HG02642 (cell line): ENCODE results near the gene FUT1.

Experiments used
- ATAC-seq: cut with Tn5 transposase; IDR thresholded peaks from one replicate; pipeline ENCODE4 v1.9.1; 2021; ENCODE audit warnings: mild to moderate bottlenecking; ENCODE audit not compliant: unreplicated experiment, poor library complexity

FUT1 gene

DNA sequence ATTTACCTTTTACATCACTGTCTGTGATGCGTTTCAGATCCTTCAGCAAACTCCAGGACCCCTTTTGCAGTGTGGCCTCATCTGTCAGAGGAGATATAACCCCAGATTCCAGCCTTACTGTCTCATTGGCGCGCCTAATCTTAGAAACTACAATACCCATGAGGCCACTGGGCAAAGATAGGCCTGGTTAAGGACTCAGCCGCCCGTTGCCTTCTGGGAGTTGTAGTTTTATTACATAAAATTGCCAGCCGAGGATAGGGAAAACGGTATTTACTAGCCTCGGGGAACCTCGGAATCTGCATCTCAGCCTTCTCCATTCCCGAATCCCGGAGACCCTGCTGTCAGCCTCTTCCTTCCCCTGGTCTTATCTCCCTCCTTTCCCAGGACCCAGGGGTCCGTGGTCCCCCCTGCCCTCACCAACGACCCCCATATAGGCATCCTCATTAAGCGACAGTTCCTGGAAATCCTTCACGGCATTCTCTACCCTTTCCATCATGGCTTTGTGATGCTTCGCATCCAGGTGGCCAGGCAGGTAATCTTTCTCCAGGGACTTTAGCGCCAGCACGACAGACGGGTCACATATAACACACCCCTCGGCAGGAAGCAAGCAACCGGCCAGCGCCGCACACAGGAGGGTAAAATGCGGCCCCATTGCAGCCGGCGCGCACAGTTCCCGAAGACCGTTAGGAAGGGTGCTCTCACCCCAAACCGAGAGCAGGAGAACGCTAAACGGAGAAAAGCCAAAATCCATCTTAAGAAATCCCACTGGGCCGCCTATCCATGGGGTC is 7.0 kb downstream of the FUT1 start:
- ATAC-seq = no peak

GRCh38 chr19:48742096-48742495 is 10.3 kb downstream of the FUT1 start:
- no peak for ATAC-seq

GRCh38 chr19:48741129-48741999 is 11.1 kb downstream of the FUT1 start:
- no peak for ATAC-seq

GRCh38 chr19:48740164-48740972 is 12.1 kb downstream of the FUT1 start, which contains the start of gene RASIP1:
RASIP1 (minus strand) TSS chr19:48740610; CDS start chr19:48740282, 328 bp downstream.
- no peak for ATAC-seq

GRCh38 chr19:48739404-48740163 is 12.9 kb downstream of the FUT1 start:
- no peak for ATAC-seq

DNA sequence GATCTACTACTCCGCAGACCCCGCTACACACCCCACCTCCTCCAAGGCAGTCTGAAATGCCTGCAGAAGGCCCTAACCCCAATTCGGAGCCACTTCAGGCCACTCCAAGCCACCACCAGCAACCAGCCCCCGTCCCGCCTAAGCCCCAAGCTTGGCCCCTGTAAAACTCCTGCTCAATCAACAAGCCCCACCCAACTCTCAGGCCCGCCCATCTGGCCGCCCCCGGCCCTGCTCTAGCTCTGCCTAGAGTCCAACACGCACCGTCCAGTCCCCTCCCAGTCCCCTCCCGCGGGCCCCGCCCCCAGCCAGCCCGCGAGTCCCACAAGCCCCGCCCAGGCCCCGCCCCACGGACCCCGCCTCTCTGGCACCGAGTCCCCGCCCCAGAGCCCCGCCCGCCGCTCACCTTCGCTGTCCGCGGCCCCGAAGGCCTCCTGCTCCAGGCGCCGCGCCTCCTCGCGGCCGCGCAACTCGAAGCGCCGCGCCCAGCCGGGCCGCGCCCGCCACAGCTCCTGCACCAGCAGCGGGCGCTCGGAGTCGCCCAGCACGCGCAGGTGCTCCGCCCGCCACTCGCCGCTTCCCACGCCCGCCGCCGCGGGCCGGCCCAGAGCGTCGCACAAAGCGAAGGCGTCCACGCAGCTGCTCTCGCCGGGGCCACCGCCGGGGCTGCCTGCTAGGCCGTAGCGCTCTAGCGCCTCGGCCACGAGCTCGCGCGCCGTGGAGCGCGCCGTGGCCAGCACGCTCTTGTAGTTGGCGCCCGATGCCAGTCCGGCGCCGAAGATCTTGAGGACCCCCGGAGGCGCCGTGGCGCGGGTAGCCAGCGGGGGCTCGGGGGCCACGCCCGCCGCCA is 13.7 kb downstream of the FUT1 start:
- peak; percentile 76 for ATAC-seq

DNA sequence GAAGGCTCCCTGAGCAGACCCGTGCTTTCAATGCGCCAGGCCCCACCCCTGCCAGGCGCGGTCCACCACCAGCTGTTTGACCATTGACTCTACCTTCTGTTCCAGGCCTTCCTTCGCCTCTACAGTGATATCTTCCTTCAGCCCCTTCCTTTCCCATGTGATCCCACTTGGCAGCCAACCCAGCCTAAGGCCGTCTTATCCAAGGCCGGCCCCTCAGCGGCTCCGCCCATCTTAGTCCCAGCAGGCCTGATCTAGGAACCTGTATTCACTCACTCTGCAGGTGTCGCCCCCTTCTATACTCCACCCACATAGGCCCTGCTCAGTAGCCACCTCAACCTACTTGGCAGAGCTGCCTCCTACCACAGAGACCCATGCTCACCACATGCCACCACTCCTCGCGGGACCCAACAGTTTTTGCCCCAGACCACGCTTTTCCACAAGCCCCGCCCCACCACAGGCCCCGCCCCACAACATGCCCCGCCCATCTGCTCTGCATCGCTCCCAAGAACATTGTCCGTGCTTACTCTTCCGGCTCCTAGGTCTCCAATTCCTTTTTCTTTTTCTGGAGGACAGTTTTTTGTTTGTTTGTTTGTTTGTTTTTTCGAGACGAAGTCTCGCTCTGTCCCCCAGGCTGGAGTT is 15.0 kb downstream of the FUT1 start:
- ATAC-seq = no peak

GRCh38 chr19:48735031-48735615 is 17.3 kb downstream of the FUT1 start:
- no peak for ATAC-seq

- no peak for ATAC-seq
Measured at GRCh38 chr19:48734625-48735024, 17.8 kb downstream of the FUT1 start.

- ATAC-seq = no peak
Measured at GRCh38 chr19:48731452-48731851, 21.0 kb downstream of the FUT1 start.

DNA sequence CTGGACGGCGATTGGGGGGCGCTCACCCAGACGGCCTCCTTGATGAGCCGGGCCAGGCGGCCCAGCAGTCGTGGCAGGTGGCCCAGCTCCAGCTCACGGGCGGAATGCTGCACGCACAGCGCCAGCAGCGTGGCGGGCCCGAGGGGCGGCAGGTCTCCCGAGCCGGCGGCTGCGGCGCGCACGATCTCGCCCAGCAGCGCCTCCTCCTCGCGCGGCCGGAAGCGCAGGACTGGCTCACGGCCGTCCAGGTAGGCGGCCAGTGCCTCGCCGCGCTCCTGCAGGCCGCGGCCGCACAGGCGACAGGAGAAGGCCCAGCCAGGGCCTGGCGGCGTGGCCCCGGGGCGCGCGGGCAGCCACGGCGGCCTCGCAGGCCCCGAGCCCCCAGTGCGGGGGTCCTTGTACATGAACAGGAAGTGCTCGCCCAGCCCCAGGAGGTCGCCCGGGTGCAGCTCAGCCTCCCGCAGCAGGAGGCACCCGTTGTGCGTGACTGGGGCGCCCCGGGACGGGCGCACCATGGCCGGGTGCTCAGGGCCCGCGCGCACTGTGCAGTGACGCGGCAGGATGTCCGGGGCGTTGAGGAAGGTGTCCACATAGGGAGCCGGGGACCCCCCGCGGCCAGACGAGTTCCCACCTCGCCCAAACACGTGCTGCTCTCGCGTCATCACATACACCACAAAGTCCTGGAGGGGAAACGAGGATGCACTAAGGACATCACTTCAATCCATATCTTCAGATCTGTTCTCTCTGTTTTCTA is 23.4 kb downstream of the FUT1 start:
- ATAC-seq = no peak

DNA sequence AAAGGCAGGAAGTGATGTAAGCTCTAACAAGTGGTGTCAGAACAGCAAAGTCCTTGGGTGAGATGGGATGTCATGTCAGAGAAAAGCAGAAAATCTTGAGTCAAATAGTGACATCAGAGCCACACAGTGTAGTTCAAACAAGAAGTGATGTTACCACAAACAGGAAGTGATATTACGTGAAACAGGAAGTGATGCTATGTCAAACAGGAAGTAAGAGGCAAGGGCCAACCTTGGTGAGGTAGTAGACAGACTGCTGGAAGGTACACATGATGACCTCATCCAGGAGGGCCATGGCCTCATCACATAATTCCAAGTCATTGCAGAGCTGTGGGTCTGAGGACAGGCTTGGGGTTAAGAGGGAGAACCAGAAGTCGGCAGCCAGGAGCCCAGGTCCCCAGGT is 25.9 kb downstream of the FUT1 start:
- ATAC-seq = no peak

DNA sequence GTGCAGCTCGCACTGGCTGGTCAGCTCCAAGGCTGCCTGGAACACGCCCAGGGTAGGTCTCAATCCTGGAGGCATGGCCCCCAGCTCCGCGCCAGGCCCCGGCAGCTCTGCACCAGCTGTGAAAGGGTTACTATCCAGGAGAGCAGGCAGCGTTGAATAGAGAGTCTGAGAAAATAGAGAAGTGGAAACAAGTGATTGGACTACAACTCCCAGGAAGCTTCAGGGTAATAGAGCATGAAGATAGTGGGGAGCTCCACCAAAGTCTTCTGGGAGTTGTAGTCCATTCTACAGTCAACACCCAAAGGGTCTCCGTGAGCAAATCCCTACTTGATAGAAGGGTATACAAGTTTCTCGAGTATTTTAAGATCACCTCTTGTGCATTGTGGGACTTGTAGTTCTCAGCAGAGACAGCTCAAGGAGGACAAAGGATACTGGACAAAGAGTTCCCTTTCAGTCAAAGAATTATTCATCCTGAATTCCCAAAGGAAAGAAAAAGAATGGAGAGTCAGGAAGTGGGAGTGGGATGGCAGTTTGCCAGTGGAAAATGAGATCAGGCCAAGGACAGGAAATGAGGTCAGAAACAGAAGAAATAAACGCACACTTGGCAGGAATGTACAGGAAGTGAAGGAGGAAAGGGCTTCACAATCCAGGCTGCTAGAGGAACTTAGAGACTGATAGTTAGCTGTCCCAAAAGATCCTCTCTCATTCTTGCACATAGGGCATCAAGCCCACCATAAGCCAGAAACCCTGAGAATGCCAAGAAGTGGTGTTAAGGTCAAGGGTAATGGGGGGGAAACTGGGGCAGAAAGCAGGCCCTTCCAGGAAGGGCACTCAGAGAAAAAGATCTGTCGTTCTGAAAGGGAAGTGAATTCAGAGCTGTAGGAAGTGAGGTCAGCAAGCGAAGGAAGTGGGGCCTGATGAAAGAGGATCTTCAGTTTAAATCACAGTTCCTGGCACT is 27.4 kb downstream of the FUT1 start:
- no peak for ATAC-seq

DNA sequence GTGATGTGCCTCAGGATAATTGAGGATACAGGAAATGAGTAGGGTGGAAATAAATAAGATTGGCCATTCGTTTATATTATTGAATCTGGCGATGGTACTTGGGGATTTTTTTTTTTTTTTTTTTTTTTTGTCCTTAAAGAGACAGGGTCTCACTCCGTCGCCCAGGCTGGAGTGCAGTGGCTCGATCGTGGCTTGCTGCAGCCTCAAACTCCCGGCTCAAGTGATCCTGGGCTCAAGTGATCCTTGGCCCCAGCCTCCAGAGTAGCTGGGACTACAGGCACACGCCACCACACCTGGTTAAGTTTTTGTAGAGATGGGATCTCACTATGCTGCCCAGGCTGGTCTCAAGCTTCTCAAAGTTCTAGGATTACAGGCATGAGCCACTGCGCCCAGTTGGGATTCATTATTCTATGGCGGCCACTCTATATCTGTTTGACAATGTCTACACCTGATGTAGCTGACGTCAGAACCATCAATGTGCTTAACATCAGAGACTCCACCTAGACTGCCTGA is 30.2 kb downstream of the FUT1 start:
- no peak for ATAC-seq

DNA sequence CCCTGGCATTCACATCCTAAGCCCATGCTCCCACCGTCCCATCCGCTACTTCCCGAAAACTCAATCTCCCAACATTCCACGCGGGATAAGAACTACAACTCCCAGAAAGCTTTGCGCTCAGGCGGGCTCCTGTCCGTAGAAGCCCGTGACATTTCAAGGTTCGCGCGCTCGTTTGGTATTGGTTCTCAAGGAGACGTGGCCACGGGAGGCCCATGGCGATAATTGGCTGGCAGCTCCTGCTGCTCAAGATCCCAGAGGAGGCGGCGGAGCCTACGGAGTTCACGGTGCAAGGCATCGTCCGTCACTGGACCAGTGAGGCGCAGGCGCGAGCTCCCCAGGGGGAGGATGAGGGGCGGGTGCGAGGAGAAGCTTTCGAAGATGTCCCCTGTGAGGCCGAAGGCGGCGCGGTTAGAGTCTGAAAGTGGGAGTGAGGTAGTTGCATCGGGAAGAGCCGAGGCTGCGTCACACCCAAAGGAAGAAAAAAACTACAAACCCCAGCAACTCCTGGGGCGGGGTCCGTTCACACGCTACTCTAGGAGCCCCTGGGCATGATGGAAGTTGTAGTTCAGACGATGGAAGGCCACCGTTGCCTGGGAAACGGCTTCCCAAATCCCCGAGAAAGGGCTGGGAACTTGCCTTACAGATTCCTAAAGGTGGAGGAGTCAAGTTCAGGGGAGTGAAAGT is 31.7 kb downstream of the FUT1 start:
- ATAC-seq = peak; percentile 82

DNA sequence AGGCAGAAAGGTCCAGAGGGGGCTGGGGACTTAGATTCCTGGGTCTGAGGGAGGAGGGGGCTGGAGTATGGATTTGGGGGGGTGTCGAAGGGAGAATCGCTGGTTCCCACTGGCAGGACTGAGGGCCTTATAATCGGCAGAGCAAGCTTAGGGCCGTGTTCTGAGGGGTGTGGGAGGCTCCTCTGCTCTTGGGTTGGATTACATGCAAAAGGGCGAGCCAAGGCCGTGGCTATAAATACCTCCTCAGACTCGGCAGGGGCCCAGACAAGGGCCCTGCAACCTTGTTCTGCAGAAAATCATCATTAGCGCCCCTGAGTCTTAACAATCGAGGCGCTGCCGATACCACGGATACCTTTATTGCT is 32.2 kb downstream of the FUT1 start:
- ATAC-seq = no peak
